NOMO-1 treated with DMSO at 0.1 percent for 48 hours (cell line): ENCODE measurements around the gene FHIT.
"Not testable (repeated sequence)": the region's sequence is repeated elsewhere in the genome, so short reads cannot be mapped to it uniquely, and the experiment has no call there.

Experiments used
- DNase-seq: peaks from one replicate; lab custom pipeline; 2025; ENCODE audit not compliant: unreplicated experiment; lab: John Stamatoyannopoulos, UW

Gene FHIT

DNA sequence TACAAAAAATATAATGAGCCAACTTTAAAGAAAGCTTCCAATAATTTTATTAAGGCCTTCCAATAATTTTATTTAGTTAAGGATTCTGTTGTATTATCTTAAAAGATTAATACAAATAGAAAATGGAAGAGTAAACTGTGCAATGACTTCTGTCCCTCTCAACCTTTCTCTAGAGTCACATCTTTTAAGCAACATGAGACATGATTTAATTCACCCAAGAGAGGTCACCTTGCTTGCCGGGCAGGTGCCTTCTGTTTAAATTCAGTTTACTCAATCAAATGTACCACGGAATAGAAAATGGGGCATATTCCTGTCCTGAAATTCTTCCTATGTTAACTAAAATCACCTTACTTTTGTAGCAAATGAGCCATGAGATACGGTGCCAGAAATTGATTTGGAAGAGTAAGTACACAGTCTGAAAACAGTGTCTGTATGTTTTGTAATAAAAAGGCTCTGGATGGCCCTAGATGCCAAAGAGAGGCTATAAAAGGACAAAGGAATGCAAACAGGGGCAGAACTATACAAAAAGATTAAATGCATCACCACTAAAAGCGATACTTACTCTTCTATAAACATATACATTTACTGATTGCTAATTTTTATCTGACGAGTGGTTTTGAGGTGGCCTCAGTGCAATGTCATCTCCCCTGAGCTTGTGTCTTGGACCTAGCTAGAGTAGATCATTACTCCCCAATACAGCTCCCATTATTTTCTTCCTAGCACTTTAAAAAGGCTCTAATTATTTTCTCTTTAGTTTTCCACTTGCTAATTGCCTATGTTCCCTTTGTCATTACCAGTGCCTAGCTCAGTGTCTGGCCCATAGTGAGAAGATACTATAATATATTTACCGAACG is 134.0 kb downstream of the FHIT start:
- no peak for DNase-seq

DNA sequence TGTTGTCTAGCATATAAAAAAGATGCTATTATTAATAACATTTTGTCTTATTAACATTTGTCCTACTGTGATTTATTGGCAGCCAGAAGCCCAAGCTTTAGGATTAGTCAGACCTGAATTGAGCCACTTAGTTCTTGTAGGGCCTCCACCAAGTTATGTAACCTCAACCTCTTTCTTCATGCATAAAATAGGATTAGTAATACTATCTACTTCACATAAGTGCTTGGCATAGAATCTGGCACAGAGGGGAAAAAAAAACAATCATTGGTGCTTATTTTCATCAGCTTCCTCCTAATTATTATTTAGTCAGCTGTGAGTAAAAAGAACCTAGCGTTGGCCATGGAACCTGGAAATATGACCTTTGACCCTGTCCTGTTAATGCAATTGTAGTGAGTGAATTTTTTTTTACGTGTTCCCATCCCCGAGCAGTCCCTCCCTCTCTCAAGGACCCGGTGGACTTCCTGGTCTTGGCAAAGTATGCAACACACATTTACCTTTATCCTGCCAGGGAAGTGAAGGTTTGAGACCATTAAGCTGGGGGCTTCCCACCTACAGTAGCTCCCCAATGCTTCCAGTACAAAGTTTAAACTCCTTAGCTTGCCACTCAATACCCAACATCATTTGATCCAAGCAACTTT is 136.8 kb downstream of the FHIT start:
- DNase-seq, result no peak

GRCh38 chr3:61111825-61112224 is 139.4 kb downstream of the FHIT start:
- DNase-seq, result no peak

- no peak for DNase-seq
Observed at GRCh38 chr3:61110576-61110975, 140.7 kb downstream of the FHIT start.

- DNase-seq, result no peak
Observed at GRCh38 chr3:61108247-61109019, 142.8 kb downstream of the FHIT start.

- no peak for DNase-seq
Observed at GRCh38 chr3:61094608-61095007, 156.6 kb downstream of the FHIT start.

- DNase-seq, result no peak
Observed at GRCh38 chr3:61093364-61093763, 157.9 kb downstream of the FHIT start.

DNA sequence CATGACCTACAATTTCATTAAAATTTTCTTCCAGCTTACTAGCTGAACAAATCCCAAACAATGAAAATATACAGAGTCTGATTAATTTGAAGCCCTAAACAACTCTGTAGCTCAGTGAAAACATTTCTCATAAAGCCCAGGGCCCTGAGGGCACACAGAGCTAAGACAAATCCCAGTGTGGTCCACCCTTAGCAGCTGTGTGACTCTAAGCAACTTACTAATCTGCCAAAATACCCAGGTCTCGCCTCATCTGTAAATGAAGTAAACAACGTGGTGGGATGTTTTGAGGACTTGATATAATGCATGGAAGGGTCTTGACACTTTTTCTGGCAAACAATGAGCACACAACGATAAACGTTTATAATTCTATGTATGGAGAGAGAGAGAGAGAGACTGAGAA is 158.4 kb downstream of the FHIT start:
- DNase-seq, result no peak

GRCh38 chr3:61090389-61091169 is 160.7 kb downstream of the FHIT start:
- no peak for DNase-seq

GRCh38 chr3:61087465-61087864 is 163.8 kb downstream of the FHIT start:
- no peak for DNase-seq

DNA sequence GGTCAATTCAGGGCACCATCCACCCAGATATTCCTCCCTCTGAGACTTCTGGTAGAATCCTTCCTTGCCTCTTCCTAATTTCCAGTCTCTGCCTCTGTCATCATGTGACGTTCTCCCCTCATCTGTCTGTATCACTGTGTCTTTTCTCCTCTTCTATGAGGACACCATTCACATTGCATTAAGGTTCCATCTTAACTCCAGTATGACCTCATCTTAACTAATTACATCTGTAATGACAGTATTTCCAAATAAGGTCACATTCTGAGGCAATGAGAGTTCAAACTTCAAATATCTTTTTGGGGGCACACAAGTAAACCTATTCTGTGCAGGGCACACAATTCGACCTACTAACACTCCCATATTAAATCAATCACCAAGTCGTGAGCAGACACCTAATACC is 169.7 kb downstream of the FHIT start:
- DNase-seq, result no peak

DNA sequence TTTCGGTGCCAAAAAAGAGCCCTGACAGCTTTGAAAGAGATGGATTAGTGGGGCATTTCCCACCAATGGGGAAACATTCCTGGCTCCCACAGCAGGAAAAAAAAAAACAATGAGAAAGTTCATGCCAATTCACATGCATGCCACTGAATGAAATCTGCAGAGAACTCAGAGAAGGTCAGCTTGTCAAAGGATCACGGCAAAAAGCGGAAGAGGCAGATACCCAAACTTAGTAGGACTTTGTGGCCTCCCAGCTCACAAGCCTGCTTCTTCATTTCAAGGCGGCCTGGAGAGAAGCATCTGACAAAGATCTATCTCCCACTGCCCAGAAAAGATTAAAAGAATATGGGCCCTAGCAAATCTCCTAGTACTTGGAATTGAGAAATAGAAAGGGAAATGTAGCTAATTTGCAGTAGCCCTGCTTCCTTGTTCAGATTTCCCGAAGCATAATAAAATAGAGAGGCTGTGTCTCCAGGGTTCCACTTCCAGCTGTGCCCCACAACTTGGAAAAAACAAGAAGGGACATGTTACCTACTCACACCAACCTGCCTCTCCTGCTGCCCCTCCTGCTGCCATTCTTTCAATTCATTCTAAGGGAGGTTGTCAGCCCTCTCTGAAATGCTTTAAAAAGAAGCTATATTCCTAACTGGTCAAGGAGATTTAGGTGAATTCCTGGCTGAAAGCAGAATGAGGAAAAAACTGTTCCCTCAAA is 170.4 kb downstream of the FHIT start:
- no peak for DNase-seq

DNA sequence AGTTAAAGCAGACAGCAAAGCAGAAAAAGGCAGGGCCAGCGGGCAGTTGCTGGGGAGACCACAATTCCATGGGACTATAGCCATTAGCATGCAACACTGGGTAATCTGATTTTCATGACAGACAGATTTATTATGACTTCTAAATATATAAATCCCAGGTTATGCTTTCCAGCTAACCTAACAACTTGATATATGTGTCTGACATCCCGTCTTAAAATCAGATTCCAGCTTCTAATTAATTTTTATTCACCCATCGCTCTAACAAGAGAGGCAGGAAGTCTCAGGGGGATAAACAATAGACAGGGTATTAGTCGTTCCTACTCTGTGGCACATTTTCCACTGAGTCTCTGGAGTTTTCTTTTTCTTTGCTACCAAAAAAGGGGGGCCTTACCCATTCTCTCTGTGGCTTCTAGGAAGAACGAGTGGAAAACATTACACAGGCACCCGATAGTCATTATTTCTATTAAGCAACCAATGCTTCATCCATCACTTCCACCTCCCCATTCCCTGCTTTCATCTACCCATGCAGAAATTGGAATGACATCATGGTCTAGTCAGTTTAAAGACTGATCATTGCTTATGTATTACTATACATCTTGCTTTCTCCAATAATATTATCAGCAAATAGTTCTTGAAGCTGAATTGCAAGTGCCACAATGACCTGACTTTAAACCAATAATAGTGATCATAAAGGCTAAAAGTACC is 173.1 kb downstream of the FHIT start:
- no peak for DNase-seq

- no peak for DNase-seq
Observed at GRCh38 chr3:61077551-61077950, 173.7 kb downstream of the FHIT start.

DNA sequence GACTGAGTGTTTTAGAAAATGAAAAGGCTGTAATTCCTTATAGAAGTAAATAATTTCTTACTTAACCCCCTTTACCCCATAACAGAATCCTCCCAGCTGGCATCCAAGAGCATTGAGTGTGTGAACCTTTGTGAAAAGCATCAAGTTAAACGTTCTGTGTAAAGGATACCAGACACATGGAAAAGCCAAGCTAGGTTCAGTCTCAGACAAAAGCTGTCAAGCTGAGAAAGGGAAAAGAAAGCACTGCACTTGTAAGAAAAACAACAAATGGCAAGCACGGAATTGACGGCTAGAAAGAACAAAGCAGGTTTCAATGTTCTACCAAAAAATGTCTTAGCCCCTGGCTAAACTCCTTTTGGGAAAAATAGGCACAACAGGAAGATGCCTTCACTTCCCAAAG is 176.5 kb downstream of the FHIT start:
- no peak for DNase-seq

GRCh38 chr3:61073566-61074165 is 177.6 kb downstream of the FHIT start:
- no peak for DNase-seq

DNA sequence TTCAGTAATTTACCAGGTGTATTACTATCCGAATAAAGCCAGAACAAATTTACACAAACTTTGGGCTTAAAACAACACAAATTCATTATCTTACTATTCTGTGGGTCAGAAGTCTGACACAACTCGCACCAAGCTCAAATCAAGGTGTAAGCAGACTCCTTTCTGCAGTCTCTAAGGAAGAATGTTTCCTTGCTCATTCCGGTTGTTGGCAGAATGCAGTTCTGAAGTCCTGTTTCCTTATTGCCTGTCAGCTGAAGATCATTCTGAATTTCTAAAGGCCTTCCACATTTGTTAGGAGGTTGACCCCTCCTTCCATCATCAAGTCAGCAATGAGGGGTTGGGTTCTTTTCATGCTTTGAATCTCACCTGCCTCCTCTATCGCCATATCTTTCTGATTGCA is 183.2 kb downstream of the FHIT start:
- DNase-seq, result no peak

DNA sequence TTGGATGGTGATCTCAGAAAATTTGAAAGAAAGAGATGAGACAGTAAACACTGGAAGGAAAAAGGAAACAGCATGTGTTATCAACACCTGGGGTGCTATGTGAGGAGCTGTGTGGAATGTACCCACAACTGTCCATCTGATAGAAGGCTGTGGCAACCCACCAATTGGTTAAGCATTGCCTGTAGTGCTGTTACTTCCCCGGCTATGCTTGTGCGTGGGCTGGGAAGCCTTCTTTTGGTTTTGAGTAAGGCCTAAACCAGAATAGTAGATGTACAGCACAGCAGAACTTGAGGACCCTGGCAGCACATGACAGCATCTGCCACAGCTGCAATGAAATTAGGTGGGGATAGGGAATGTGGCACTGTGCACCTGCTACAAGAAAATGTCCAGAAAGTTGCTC is 184.5 kb downstream of the FHIT start:
- DNase-seq, result no peak

DNA sequence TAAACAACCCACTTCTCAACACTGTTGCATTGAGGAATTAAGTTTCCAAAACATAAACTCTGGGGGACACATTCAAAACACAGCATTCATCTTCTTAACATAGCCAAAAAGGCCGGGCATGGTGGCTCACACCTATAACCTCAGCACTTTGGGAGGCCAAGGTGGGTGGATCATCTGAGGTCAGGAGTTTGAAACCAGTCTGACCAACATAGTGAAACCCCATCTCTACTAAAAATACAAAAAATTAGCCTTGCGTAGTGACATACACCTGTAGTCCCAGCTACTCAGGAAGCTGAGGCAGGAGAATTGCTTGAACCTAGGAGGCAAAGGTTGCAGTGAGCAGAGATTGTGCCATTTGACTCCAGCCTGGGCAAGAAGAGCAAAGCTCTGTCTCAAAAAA is 185.0 kb downstream of the FHIT start:
- DNase-seq, result not testable (repeated sequence)
